ENCODE data around the gene TNN.

Gene TNN

DNA sequence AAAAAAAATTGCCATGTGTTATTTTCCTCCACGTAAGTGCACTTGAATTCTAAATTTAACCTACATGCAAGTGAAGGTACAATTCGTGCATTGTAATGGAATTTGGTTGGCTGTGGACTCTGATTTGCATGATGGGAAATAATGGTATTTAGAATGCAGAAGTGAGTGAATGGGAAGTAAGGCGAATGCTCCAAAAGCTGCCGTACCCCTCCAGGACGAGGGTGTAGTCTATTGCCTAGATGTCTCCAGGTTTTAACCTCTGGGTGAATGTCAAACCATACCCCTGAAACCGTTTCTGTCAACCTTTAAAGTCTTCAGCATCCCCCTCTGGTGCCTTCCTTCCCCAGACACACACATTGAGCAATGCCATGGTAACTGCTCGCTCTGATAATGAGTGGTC is 80.4 kb downstream of the TNN start:
- DNase-seq: no peak

DNA sequence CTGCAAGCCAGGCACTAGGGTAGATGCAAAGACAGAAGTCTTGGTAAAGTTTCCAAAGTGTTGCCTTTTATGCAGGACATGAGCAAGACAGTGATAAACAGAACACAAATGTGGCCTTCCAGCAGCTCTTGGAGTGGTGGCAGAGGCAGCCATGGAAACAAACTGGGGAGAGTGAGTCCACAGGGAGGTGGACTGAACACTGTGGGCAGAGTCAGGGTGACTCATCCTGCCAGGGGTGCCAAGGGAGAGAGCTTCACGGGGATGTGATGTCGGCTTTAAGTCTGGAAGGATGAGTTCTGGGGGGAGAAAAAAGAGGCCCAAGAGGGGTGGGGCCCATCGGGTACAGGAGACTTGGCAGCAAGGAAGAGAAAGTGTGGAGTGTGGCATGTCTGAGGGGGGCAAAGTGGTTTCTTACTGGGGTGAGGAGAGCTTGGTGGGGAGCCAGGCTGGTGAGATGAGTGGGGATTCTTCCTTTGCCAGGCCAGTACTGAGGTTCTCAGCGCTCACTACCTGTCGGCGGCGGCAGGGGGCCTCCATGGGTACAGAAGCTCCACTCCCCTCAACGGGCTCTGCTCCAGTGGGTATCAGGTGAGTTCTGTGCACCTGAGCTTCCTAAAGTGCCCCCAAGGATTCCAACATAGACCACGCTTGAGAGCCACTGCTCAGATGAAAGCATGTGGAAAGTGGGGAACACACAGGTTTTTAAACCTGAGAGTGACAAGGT is 83.1 kb downstream of the TNN start:
- no peak for DNase-seq

DNA sequence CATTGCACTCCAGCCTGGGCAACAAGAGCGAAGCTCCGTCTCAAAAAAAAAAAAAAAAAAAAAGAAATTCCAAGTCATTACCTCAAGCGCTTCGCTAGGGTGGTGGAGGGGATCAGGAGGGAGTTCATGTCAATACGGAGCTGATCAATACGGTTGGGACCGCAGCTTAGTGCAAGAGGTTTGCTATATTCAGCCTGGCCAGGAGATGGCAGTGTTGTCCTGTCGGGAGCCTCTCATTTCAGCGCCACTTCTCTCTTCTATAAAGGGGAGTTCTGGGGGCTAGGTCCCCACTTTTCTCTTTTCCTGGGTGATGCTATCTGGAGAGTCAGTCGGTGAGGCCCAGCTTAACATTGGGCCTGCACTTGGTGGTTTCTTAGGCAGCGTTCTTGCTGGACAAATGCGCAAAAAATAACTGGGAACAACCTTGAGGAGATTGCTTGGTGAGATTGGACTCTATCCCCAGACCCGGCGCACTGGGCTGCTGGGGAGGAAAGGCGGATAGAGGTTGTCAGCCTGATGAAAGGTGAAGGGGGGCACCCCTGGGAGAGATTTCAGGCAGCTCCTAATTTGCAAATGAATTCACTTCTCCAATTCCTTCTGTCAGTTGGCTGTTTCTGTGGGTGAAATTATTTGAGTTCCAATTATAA is 84.5 kb downstream of the TNN start:
- peak; percentile 59 for DNase-seq

DNA sequence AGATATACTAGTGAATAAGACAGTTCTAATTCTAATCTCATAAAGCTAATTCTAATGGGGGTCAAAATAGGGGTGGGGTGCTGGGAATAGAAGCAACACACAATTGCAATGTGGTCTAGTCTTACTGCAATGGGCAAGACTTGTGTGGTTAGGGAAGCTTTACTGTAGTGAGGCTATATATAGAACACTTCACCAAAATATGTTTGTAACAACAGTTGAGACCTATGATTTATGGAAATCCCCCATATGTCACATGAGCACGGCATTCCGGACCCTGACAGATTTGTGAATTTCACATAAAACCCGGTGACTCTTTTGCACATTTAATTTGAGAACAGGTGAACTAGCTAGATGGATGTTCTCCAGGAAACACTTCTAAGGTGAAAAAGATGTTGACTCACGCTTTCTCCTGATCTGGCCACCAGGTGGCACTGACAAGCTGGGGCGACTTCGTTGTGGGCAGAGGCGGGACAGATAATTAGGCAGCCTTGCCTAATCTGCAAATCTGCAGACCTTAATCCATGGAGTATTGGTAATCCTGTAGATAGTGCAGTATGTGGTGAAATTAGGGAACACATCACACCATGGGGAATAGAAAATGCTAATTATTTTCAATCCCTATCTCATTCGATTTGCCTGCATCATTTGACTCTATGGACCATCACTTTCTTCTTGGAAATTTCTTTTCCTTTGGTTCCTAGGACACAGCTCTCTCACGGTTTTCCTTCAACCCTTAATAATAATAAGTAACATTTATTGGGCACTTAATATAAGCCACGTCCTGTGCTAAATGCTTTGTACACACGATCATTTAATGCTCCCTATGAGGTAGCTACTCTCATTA is 87.2 kb downstream of the TNN start:
- peak; percentile 64 for DNase-seq

DNA sequence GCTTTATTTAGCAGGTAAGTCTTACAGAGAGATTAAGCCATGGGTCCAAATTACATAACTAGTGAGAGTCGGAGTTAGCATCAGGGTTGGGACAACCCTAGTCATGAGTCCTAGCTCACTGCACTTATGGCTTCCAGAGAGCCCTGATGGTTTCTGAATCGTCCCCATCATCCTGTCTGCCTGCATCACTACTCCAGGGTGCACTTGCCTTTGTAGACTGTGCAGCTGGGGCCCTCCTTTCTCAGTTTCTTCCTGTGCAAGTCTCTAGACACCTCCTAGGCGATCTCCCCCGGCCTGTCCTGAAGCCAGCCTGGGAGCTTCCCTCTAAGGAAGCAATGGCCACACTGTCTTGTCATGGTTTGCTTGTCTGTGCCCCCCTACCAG is 87.8 kb downstream of the TNN start:
- no peak for DNase-seq

DNA sequence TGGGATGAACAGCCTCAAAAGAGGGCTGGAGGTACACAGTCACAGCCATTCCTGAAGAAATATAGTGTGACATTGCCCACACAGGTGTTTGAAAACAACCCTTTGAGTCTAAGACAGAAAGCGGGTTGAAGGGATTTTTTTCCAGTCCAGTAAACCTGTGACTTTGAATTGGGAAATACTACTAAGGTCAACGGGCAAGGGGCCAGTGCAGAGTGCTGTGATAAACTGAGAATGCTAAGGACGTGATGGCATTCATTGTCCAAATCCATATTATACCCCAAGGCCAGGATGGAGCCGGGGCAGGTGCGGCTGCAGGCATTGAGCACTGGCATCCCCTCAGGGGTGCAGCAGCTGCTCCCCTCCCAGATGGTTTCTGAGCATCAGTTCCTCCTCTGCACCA is 88.3 kb downstream of the TNN start:
- DNase-seq: no peak

DNA sequence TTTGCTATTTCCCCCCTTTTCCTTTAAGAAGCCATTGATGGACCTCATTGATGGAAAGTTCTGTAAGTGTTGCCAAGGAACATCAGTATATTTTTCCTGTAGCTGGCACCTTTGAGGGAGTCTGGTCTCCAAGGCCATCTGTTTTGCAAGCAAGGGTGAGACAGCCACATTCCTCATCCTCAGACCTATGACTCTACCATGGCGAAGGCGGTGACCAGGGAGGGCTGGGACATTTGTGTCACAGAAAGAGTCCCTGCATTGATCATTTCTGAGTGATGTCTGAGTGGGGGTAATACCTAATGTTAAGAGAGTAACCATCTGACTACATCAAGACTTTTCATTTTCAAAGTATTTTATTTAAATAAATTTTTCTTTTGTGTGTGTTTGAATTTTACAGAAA is 89.6 kb downstream of the TNN start:
- DNase-seq: no peak

DNA sequence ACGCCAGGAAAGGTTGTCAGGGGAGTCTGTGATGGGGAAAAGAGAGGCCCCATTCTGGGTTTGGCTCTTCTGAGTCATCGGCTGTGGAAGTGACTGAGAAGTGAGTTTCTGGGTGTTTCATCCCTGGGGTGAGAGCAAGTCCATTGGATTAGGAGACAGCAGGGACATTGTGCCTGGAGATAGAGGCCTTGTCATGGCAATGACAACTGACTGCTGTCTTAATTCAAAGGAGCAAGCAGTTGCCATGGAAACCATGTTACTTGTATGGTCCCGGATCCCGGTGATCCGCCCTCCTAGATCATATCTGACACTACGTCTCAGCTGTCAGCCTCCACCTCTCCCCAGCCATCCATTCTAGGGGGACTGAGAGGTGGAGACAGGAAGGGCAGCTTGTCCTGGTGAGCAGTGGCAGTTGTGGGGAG is 90.5 kb downstream of the TNN start:
- no peak for DNase-seq

DNA sequence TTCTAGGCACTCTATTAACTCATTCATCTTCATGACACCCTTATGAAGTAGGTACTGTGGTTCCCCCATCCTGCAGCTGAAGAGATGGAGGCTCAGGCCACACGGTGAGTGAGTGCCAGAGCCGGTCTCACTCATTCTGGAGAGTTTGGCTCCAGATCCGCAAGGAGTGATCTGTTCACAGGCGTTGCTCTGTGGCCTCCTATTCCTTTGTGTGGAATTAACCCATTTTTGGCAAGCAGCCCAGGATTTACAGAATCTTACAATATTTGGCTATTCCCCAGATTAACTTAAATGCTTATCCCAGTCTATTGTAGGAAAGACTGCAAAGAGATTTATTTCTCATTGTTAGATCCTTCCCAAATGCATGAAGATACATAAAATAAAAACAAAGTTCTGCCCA is 95.3 kb downstream of the TNN start:
- DNase-seq: no peak

DNA sequence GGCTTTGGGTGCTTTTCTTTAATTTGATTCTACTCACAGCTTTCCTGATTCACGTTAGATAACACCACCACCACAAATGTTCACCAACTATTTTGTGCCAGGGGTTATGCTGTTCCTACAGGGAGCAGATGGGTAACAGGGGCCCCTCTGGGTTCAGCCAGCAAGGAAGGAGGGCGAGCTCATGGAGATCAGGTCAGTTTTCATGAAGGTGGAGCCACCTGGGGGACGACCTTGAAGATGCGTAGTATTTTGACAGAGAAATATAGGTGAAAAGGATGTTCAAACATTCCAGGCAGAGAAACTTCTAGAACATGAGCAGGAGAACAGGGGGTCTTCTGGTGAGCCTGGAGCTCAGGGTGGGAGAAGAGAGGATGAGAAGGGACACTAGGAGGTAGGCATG is 96.1 kb downstream of the TNN start:
- no peak for DNase-seq

DNA sequence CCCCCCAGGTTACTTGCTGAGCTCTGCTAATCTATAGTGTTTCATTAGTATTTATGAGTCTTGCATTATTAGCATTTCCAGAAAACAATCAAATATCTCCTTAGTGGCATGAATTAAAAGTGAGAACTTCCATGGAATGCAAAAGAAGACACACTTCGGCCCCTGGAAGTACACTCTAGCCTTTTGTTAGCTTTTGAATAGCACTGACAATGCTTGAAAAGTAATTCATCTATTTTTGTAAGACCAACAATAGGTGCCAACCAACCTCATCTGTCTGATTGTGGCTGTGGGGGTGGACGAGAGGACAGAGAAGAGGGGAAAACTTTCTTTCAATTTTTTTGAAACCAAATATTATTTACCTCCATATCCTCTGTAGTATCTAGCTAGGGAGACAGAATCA is 97.1 kb downstream of the TNN start:
- DNase-seq: no peak

DNA sequence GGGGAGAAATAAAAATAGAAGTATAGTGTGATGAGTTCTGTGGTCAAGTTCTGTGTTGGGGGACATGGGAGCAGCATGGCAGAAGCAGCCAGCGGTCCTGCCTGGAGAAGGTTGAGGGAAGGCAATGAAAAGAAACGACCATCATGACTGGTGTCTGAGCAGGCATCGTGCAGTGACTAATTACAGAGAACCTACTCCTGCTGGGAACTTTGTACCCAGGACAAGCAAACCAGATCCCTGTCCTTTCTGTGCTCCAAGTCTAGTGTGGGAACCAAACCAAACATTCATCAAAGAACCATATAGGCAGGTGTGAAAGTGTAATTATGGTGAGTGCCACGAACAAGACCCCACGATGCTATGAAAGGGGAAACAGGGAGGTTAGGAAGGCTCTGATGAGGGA is 99.1 kb downstream of the TNN start:
- no peak for DNase-seq

DNA sequence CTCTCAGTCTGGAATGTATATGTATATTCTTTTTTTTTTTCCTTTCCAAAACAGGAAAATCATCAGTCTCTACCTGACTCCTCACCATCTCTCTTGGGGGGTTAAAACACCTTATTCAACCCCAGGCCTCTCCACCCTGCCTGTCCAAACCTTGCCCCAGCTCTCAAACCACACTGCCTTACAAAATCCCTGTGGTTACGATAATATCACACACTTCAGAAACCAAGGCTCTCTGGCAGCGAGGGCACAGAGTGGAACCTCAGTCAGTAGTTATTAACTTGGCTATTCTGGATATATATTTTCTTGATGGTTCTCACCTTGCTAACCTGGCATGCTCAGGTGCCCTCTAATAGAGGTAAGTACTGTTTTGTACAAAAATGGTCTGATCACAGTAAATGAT is 100.2 kb downstream of the TNN start:
- no peak for DNase-seq

DNA sequence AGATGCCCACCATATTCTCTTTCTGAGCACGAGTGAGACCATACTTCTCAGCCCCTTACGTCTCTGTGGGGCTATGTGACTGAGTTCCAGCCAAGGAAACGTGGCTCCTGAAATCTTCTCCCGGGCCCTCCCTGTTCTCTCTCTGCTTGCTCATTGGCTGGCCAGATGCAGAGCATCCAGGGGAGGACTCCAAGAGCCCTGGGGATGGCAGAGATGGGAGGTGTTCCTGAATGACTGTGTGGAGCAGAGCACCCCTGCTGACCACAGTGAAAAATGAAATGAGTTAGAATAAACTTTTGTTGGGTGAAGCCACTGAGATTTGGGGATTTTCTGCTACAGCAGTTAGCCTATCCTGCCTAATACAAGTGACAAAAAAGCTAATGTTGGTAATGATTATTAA is 101.1 kb downstream of the TNN start:
- no peak for DNase-seq

DNA sequence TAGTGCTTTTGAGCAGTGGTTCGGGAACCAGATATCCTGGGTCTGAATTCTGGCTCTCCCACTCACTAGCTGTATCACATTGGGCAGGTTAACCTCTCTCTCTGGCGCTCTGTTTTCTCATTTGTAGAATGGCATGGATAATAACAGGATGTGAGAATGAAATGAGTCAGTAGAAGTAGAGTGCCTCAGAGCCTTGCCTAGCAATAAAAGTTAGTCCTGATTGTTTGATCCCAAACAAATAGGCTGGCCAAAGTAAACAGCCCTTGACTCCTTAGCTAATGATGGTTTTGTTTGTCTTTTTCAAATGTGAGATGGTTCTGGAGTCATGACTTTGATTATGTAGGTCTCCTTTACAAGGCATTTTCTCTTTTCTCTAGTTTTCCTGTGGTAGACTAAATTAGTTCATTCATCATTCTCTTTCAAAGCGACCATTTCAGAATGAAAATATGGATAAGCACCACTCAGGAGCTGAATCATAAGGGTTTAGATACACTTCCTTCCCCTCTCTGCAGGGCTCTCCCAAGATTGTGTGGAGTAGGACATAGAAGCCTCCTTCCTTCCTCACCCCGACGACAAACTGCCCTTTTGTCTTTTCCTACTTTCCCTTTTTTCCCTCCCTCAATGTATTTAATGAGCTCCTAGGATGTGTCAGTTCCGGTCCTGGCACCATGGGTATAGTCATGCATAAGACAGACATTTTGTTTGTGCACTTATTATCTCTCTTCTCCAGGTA is 101.8 kb downstream of the TNN start:
- DNase-seq: no peak

DNA sequence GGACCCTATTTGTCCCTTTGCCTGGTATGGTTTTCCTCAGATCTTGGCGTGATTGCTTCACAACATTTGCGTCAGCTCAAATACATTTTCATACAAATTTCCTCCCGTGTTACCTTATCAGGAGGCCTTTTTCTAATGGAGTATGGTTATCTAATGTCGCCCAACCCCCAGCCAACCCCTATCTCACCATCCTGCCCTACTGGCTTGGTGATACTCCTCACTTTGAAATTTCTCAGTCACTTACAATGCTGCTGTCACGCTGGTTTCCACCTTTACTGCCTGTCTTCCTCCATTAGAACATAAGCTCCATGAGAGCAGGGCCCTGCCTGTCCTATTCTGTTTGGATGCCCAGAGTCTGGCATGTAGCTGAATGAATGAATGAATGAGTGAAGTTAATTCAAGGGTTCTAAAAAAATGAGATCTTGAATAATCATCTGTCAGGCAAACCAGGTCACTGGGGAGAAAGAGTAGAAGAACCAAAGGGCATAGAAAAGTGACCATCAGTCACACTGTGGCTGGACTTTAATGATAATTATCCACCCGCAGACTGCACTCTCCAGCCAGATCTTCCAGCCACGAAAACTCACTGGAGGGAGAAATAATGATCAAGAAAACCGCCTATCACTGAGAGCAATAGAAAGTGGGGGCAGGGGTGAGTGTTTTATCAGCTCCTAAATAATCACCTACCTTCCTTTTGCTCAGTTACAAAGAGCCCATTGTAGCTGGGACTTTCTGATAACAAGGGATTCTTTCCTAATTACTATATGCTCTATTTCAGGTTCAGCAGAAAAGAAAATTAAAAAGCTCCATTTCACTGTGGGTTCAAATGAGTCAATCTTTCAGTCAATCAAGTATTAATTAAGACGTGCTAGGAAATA is 103.6 kb downstream of the TNN start:
- DNase-seq: no peak

DNA sequence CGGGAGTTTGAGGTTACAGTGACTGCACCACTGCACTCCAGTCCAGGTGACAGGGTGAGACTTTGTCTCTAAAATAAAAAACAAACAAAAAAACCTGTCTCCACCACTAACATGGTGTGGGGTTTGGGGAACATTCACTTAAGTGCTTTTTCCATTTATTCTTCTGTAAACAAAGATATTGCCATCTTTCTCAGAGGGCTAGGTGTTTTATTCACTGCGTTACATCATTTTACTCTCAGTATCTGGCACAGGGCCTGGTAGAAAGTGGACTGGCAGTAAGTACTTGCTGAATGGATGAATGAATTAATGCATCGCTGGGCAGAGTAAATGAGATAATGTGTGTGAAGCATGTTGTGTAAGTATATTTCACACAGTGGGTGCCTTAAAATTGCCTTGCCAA is 104.9 kb downstream of the TNN start:
- DNase-seq: no peak

DNA sequence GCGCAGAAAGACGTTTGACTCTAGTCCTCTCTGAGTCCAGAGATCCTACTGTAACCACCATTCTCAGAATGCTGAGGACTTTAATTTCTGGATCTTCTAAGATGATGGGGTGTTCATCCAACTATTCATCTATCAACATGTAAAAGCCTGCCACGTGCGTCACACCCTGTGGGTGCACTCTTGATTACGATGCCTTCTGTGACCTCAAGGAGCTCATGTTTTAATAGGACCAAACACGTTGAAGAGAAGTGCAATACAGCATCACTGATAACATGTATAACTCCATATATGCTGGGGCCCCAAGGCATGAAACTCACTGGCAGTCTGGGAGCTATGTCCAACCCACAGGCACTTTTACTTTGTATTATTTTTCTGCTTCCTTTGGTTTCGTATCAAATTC is 105.9 kb downstream of the TNN start:
- no peak for DNase-seq

DNA sequence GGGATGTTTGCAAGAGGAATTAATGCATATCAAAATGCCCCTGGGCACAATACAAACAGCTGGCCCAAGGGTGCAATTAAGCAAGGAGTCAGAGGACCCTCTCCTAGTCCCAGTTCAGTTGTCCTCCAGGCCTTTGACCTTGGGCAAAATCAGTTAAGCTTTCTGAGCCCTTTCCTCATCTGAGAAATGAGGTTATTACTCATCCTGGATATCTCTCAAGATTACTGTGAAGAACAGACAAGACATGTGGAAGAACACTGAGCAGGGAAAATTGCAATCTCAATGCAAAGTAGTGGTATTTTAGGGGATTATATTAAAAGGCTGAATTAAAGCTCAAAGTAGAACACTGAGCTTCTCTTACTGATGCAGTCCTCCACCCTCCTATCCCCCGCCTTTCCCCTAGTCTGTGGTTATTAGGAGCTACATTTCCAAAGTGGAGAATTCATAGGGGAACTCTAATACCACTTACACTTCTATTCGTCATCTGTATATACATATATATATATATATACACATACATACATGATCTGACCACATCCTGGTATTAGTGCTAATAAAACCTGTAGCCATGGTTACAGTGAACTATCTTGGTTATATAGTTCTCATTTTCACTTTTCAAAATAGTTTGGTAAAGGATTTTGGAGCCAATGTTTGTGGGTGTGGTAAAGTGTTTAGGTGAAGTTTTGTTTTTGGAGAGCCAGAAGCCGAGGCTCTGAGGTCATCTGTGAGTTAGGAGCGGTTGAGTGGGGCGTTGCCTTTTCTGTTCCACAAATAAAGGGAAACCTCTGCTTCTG is 106.9 kb downstream of the TNN start:
- no peak for DNase-seq

DNA sequence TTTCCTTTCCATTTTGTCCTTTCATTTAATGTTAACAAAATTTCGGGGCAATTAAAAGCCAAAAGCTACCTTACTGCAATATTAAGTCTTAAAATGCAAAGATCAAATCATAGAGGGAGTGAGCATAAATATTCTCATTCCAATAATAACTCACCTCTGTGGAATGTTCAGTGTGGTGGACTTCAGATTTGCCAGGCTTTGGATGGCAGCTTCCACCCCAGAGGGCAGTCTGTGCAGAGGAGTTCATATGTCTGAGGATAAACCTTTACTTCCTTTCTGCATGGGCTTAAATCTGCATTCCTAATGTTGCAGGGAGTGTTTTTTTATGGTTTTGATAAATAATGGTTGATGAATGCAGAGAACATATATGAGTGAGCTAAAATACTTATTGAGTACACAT is 108.6 kb downstream of the TNN start:
- DNase-seq: no peak

DNA sequence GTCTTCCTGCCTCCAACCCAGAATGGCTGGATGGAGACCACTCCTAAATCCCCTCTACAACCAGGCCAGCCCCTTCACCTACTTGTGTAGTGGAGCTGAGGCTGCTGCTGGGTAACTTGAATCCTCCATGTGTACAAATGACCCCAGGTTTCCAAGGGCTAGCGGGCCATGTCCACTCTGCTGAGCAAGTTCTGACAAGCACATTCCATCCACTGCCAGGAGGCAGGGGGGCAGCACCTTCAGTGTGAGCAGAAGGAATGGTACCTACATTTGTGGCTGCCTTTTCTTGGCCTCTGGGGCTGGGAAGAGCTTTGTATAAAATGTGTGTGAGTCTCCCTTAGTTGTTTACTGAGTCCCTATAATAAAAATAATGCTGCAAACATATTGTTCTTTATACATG is 110.4 kb downstream of the TNN start:
- no peak for DNase-seq

DNA sequence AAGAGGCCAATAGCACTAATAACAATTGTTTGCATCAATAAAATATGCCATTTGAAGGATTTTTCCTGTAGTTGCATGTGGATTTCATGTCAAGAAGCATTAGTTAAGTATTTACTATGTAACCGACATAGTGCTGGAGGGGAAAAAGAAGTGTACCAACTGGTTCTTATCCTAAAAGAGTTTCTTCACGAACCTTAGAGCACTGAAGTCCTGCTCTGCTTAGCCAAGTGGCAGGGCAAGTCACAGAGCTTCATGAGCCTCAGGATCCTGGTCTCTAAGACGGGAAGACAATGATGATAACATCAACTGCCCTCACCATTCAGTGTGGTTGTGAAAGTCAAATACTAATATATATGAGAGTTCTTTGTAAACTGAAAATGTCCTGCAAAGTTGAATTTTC is 110.8 kb downstream of the TNN start:
- no peak for DNase-seq
